ENCODE measurements around the gene HMGCS1.
"Not testable (repeated sequence)": the region's sequence is repeated elsewhere in the genome, so short reads cannot be mapped to it uniquely, and the experiment has no call there.

Gene HMGCS1

DNA sequence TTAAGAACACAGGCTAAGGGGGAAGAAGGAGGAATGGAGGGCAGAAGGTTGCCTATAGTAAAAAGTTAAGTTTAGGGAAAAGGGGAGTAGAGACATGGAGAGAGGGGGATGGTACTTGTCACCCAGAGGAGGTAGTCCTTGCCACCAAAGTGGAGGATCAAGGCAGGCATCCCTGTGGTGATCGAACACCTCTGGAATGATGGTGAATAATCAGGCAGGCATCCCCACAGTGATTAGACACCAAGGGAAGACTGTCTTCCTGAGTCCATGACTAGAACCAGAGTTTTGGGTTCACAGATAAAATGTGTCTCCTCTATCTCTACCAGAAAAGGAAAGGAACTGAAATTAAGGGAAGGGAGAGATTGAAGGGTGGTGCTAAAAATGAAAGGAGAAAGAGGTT lies 19.2 kb upstream of the HMGCS1 start:
- no peak for FAIRE-seq
- DNase-seq (ENCODE audit: insufficient read length, low spot score), result no peak
- TF ChIP-seq, protein P1, sequence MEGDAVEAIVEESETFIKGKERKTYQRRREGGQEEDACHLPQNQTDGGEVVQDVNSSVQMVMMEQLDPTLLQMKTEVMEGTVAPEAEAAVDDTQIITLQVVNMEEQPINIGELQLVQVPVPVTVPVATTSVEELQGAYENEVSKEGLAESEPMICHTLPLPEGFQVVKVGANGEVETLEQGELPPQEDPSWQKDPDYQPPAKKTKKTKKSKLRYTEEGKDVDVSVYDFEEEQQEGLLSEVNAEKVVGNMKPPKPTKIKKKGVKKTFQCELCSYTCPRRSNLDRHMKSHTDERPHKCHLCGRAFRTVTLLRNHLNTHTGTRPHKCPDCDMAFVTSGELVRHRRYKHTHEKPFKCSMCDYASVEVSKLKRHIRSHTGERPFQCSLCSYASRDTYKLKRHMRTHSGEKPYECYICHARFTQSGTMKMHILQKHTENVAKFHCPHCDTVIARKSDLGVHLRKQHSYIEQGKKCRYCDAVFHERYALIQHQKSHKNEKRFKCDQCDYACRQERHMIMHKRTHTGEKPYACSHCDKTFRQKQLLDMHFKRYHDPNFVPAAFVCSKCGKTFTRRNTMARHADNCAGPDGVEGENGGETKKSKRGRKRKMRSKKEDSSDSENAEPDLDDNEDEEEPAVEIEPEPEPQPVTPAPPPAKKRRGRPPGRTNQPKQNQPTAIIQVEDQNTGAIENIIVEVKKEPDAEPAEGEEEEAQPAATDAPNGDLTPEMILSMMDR (IDR thresholded peaks at IDR 0.05; ENCODE audit: insufficient read depth, missing control alignments), result no peak

DNA sequence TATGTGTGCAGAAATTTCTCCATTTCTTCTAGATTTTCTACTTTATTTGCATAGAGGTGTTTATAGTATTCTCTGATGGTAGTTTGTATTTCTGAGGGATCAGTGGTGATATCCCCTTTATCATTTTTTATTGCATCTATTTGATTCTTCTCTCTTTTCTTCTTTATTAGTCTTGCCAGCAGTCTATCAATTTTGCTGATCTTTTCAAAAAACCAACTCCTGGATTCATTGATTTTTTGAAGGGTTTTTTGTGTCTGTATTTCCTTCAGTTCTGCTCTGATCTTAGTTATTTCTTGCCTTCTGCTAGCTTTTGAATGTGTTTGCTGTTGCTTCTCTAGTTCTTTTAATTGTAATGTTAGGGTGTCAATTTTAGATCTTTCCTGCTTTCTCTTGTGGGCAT lies 12.4 kb upstream of the HMGCS1 start:
- DNase-seq (ENCODE audit: insufficient read length, low spot score); FAIRE-seq: not testable (repeated sequence)

DNA sequence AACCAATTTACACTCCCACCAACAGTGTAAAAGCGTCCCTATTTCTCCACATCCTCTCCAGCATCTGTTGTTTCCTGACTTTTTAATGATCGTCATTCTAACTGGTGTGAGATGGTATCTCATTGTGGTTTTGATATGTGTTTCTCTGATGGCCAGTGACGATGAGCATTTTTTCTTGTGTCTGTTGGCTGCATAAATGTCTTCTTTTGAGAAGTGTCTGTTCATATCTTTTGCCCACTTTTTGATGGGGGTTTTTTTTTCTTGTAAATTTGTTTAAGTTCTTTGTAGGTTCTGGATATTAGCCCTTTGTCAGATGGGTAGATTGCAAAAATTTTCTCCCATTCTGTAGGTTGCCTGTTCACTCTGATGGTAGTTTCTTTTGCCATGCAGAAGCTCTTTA lies 10.3 kb upstream of the HMGCS1 start:
- not testable (repeated sequence) for FAIRE-seq; DNase-seq (ENCODE audit: insufficient read length, low spot score)

DNA sequence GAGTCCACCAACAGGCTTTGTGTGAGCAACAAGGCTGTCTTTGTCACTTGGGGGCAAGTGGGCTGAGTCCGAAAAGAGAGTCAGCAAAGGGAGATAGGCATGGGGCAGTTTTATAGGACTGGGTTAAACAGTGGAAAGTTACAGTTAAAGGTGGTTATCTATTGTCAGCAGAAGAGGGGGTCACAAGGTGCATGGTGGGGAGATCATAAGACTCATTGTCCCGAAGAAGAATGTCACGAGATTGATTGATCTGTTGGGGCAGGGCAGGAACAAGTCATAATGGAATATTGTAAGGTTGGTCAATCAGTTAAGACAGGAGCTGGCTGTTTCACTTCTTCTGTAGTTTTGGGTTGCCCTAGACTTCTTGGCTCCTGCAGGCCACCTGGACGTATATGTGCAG lies 7.6 kb upstream of the HMGCS1 start:
- no peak for DNase-seq (ENCODE audit: insufficient read length, low spot score)
- TF ChIP-seq, protein P1 (IDR thresholded peaks at IDR 0.05; ENCODE audit: insufficient read depth, missing control alignments), result no peak
- FAIRE-seq, result no peak

DNA sequence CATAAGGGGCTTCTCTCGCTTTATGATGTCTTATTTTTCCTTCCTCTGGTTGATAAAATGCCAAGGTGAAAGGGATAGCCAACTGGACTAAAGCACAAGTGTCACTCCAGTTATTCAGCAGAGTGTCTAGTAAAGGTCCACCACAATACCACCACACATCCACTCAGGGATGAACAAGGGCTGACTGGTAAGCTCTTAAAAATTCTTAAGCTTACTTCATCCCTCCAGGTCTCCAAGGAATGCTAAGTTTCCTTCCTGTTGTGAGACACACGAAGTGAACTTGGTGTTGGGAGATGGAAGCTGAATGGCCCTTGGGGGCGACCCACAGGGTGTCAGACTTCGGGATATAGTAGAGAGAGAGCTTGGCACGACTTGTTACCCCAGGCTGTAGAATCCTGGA lies 3.2 kb upstream of the HMGCS1 start:
- FAIRE-seq (no peak), DNase-seq (ENCODE audit: insufficient read length, low spot score) (no peak)
- TF ChIP-seq, protein P1 (IDR thresholded peaks at IDR 0.05; ENCODE audit: insufficient read depth, missing control alignments), result no peak

DNA sequence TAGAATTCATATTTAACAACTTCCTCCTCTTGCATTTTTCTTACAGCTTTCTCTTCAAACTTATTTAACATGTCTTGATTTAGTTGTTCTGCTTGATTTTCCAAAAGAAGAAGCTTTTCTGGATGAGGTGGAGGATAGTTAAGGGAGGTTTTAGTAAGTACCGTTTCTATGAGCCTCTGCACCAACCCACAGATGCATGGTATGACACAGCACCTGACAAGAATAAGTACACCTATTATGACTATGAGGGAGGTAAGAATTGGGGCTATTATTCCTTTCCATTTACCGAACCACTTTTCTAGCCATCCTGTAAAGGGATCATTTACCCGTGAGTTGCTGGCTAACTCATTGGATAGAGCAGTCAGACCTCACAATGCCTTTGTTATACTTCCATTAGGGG lies 2.5 kb upstream of the HMGCS1 start:
- no peak for DNase-seq (ENCODE audit: insufficient read length, low spot score)
- no peak for FAIRE-seq
- TF ChIP-seq, protein P1 (IDR thresholded peaks at IDR 0.05; ENCODE audit: insufficient read depth, missing control alignments), result no peak

DNA sequence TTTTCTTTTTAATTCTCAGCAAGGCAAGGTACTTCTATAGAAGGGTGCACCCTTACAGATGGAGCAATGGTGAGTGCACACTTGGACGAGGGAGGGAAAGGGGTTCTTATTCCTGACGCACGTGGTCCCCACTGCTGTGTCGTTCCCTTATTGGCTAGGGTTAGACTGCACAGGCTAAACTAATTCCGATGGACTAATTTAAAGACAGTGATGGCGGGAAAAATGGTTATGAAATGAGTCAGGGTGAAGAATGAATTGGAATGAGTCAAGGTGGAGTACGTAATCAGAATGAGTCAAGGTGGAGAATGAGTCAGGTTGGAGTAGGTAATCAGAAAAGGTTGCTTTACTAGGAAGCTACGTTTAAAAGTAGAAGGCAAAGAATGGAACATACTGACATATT lies 2.1 kb upstream of the HMGCS1 start:
- DNase-seq (ENCODE audit: insufficient read length, low spot score) (no peak), FAIRE-seq (no peak)
- TF ChIP-seq, protein P1 (IDR thresholded peaks at IDR 0.05; ENCODE audit: insufficient read depth, missing control alignments), result no peak

DNA sequence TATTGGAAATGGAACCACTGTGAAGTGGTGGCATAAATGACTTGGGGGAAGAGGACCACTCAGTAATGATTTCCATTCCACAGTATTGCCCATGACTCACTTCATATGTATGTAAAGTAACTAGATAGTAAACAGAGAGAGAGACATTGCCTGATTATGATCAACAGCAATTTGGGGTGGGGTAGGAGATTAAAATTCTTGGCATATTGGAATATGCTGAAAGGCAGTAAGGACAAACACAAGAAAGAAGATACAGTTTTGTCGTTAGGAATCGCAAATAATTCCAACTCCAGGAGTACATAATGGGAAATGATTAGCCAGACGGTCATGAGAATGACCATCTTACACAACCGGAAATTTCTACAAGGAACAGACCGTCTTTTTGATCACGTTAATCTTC lies 1.5 kb upstream of the HMGCS1 start:
- TF ChIP-seq, protein P1 (IDR thresholded peaks at IDR 0.05; ENCODE audit: insufficient read depth, missing control alignments), result no peak
- FAIRE-seq (no peak), DNase-seq (ENCODE audit: insufficient read length, low spot score) (no peak)
